K562 (cell line): ENCODE data around the gene SNRNP40. TPM values are rescaled to one million over a fixed set of nuclear protein-coding genes. Genes with fewer than 3 reads are reported as not detected.
"Not testable (repeated sequence)": the region's sequence is repeated elsewhere in the genome, so short reads cannot be mapped to it uniquely, and the experiment has no call there.

Source experiments
- ATAC-seq: fragments of 200-7000 bp; cut with Tn5 transposase; 3 replicates; pipeline ENCODE4 v1.9.1; 2020; ENCODE audit warnings: moderate library complexity
- BruUV-seq: library from RNA; stranded (reverse); fragments of 400-500 nt; replicated peaks from 2 replicates; lab custom pipeline; 2021; lab: Mats Ljungman, UMichigan
- CTCF ChIA-PET: fragments of 300-600 bp; formaldehyde crosslinking; extraction: SDS; loops from one replicate; lab custom pipeline; 2021; ENCODE audit warnings: low intra/inter-chr PET ratio; lab: Yijun Ruan, JAX
- POLR2A ChIA-PET: fragments of 300-600, 350-650 bp; sonication (Branson Sonifier 250); formaldehyde crosslinking; extraction: SDS; loops from one replicate; lab custom pipeline; 2021; ENCODE audit warnings: antibody characterized with exemption, inconsistent platforms; lab: Yijun Ruan, JAX
- DNase-seq, 4 experiments: peaks; one replicate each; pipeline versions ENCODE4 v3.0.0 to v3.0.0-alpha.2; 2011 to 2018; ENCODE audit warnings: low spot score in 3 of 4, mixed read lengths in 3 of 4; ENCODE audit errors: extremely low read depth in 1 of 4
- FAIRE-seq: peaks from 2 replicates; lab custom pipeline; 2011; peaks lifted over from hg19 to GRCh38; lab: Jason Lieb, UNC
- H2AFZ ChIP-seq: 2 replicates; pipeline ENCODE4 v1.6.0; 2011; ENCODE audit warnings: low read depth, low read length, control low read depth, inconsistent platforms
- H3K27ac ChIP-seq: fragments of 200-600 bp; 3 replicates; pipeline ENCODE4 v1.8.0; 2011; ENCODE audit warnings: low read depth, mild to moderate bottlenecking, control low read depth, inconsistent platforms, low read length, moderate library complexity, mixed read lengths; ENCODE audit errors: extremely low read depth
- H3K27me3 ChIP-seq, 2 experiments: fragments of 300-600 bp in 1 of 2; 2 replicates in 1 of 2; 3 replicates in 1 of 2; pipeline versions ENCODE4 v1.6.0 to v1.8.0; 2011; ENCODE audit warnings: inconsistent platforms in 2 of 2, low read length in 2 of 2, mild to moderate bottlenecking in 1 of 2, mixed read lengths in 1 of 2, moderate library complexity in 1 of 2; ENCODE audit not compliant: control insufficient read depth in 2 of 2, insufficient read depth in 2 of 2
- H3K36me3 ChIP-seq: fragments of 300-600 bp; 3 replicates; pipeline ENCODE4 v1.8.0; 2011; ENCODE audit warnings: mild to moderate bottlenecking, low read length, inconsistent platforms; ENCODE audit not compliant: control insufficient read depth, insufficient read depth
- H3K4me1 ChIP-seq, 2 experiments: fragments of 200-600 bp in 1 of 2; replicated peaks in 1 of 2; 2 replicates in 1 of 2; 3 replicates in 1 of 2; pipeline versions ENCODE4 v1.5.1 to v1.8.0; 2011; ENCODE audit warnings: inconsistent platforms in 2 of 2, low read length in 2 of 2, mild to moderate bottlenecking in 1 of 2, mixed read lengths in 1 of 2, moderate library complexity in 1 of 2; ENCODE audit not compliant: control insufficient read depth in 2 of 2, insufficient read depth in 2 of 2
- H3K4me2 ChIP-seq: 2 replicates; pipeline ENCODE4 v1.6.1; 2011; ENCODE audit warnings: low read length, control low read depth, inconsistent platforms, mixed read lengths; ENCODE audit not compliant: insufficient read depth
- H3K4me3 ChIP-seq: fragments of 200-600 bp; sonication (generic), shearing (Covaris generic); 2 replicates; pipeline ENCODE4 v1.5.1; 2016; ENCODE audit warnings: control low read depth, inconsistent platforms
- H3K79me2 ChIP-seq: fragments of 200-600 bp; 3 replicates; pipeline ENCODE4 v1.8.0; 2011; ENCODE audit warnings: low read length, inconsistent platforms; ENCODE audit not compliant: control insufficient read depth, insufficient read depth
- H3K9ac ChIP-seq, 2 experiments: 2 replicates each; pipeline versions ENCODE4 v1.6.0 to v1.6.1; 2011; ENCODE audit warnings: low read depth in 2 of 2, low read length in 2 of 2, control low read depth in 1 of 2, inconsistent platforms in 1 of 2, mild to moderate bottlenecking in 1 of 2, mixed read lengths in 1 of 2; ENCODE audit not compliant: insufficient read depth in 1 of 2
- H3K9me1 ChIP-seq: one replicate; pipeline ENCODE4 v1.6.0; 2011; ENCODE audit warnings: inconsistent platforms, mild to moderate bottlenecking, low read length, moderate library complexity; ENCODE audit not compliant: control insufficient read depth, insufficient read depth
- H3K9me3 ChIP-seq: replicated peaks from 2 replicates; pipeline ENCODE4 v1.5.1; 2011; ENCODE audit warnings: low read depth, low read length, inconsistent platforms; ENCODE audit not compliant: control insufficient read depth, insufficient read depth
- H4K20me1 ChIP-seq: replicated peaks from 2 replicates; pipeline ENCODE4 v1.6.1; 2011; ENCODE audit warnings: low read length, inconsistent platforms, mixed read lengths; ENCODE audit not compliant: control insufficient read depth, insufficient read depth
- POLR2AphosphoS5 ChIP-seq: IDR thresholded peaks from 2 replicates; pipeline ENCODE4 v1.6.1; 2011; ENCODE audit warnings: mild to moderate bottlenecking, low read depth, low read length, moderate library complexity; ENCODE audit not compliant: control insufficient read depth, insufficient read depth
- SNIP1 ChIP-seq: fragments of 450-650 bp; IDR thresholded peaks from 2 replicates; pipeline ENCODE4 v1.7.1; 2017; ENCODE audit warnings: low read depth, mild to moderate bottlenecking
- ZNF239 ChIP-seq: fragments of 250-450 bp; sonication (Bioruptor Pico); IDR thresholded peaks from 2 replicates; pipeline ENCODE4 v1.4.0; 2020; ENCODE audit warnings: mild to moderate bottlenecking
- WGBS: fragments of 100-300 bp; shearing (Covaris generic); methylation state at CpG from one replicate; pipeline ENCODE4 v1.1.6; 2016; ENCODE audit warnings: low coverage, mixed read lengths; ENCODE audit not compliant: insufficient coverage; ENCODE audit errors: missing lambda C conversion rate; 5-methylcytosine and 5-hydroxymethylcytosine counted together
- in situ Hi-C: fragments of 300-500 bp; cut with MboI; formaldehyde crosslinking; loops from 4 replicates; pipeline ENCODE4 v1.15.0; 2018; ENCODE audit warnings: inconsistent platforms, mixed read lengths
- intact Hi-C: fragments of 100-400 bp; cut with micrococcal nuclease; formaldehyde crosslinking; loops from 2 replicates; pipeline ENCODE4 v1.14.2; 2022
- polyA plus RNA-seq, 8 experiments: library from polyadenylated mRNA; depleted of rRNA in 4 of 8; stranded (reverse) in 5 of 8; unstranded in 3 of 8; fragments of >200 nt; fragmentation: Nextera tagmentation in 2 of 8; fragmentation: Illumina TruSeq in 1 of 8; extraction: Ambion mirVana in 2 of 8; extraction: Trizol in 1 of 8; gene quantifications; 2 replicates each; pipeline versions ENCODE4 v1.2.1 to v1.2.3, GENCODE V29; 2011 to 2014; ENCODE audit warnings: inconsistent platforms in 1 of 8, missing spikeins in 1 of 8
- total RNA-seq, 7 experiments: library from RNA; depleted of rRNA in 6 of 7; stranded (reverse); fragments of >200 nt in 6 of 7; fragmentation: Illumina TruSeq in 2 of 7; extraction: Trizol in 2 of 7; gene quantifications; 2 replicates each; pipeline versions ENCODE4 v1.2.1 to v1.2.3, GENCODE V29; 2011 to 2021; ENCODE audit warnings: low replicate concordance in 1 of 7
- TF ChIP-seq, protein P1 (sequence below): sonication (generic); formaldehyde crosslinking; IDR thresholded peaks from 2 replicates; pipeline ENCODE4 v1.8.0; 2022; ENCODE audit warnings: missing genetic modification reagents, mild to moderate bottlenecking, borderline replicate concordance
- TF ChIP-seq, protein P2 (sequence below): fragments of 250-450 bp; sonication (Bioruptor Pico); IDR thresholded peaks from 2 replicates; pipeline ENCODE4 v1.5.0; 2021

SNRNP40 gene
- total and polyA plus RNA-seq, 9 of the 15 experiments (the other 6 are each of a cell fraction or from before 2014, with no cell fraction given) = 48.7 to 278 (median 163) TPM

DNA sequence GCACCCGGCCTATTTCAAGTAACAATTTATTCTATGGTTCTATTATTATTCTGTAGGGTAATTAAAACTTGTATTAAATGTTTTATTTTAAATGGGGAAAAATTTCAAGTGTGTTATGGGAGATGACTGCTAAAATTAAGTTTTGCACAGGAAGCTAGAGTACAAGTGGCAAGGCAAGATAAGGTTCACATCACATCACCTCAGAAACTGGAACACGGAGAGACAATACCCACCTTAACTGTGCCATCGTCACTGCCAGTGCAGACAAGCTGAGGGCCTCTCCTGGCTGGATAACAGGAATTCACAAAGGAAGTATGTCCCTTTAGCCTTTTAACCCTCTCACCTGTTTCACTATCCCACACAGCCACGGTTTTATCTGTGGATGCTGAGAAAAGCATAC is 7.6 kb downstream of the SNRNP40 start (continued):
- TF ChIP-seq, protein P1, sequence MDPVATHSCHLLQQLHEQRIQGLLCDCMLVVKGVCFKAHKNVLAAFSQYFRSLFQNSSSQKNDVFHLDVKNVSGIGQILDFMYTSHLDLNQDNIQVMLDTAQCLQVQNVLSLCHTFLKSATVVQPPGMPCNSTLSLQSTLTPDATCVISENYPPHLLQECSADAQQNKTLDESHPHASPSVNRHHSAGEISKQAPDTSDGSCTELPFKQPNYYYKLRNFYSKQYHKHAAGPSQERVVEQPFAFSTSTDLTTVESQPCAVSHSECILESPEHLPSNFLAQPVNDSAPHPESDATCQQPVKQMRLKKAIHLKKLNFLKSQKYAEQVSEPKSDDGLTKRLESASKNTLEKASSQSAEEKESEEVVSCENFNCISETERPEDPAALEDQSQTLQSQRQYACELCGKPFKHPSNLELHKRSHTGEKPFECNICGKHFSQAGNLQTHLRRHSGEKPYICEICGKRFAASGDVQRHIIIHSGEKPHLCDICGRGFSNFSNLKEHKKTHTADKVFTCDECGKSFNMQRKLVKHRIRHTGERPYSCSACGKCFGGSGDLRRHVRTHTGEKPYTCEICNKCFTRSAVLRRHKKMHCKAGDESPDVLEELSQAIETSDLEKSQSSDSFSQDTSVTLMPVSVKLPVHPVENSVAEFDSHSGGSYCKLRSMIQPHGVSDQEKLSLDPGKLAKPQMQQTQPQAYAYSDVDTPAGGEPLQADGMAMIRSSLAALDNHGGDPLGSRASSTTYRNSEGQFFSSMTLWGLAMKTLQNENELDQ = no peak
- TF ChIP-seq ZNF239 (CRISPR knock-in tag) (no peak), POLR2AphosphoS5 (no peak), SNIP1 (no peak)
- TF ChIP-seq, protein P2, sequence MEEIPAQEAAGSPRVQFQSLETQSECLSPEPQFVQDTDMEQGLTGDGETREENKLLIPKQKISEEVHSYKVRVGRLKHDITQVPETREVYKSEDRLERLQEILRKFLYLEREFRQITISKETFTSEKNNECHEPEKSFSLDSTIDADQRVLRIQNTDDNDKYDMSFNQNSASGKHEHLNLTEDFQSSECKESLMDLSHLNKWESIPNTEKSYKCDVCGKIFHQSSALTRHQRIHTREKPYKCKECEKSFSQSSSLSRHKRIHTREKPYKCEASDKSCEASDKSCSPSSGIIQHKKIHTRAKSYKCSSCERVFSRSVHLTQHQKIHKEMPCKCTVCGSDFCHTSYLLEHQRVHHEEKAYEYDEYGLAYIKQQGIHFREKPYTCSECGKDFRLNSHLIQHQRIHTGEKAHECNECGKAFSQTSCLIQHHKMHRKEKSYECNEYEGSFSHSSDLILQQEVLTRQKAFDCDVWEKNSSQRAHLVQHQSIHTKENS (CRISPR knock-in tag) = no peak

DNA sequence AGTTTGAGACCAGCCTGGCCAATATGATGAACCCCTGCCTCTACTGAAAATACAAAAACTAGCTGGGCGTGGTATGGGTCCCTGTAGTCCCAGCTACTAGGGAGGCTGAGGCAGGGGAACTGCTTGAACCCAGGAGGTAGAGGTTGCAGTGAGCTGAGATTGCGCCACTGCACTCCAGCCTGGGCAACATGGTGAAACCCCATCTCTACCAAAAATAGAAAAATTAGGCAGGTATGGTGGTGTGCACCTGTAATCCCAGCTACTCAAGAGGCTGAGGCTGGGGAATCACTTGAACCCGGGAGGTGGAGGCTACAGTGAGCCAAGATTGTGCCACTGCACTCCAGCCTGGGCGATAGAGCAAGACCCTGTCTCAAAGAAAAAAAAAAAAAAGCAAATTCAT is 8.8 kb downstream of the SNRNP40 start:
- Histone ChIP-seq H3K36me3 (peaks cover 92% of the 10 kb centered on the region), H3K79me2 (peaks cover 11% of the 10 kb centered on the region; the same call in 2 of the 3 replicates)
- H3K27me3 ChIP-seq, H3K4me1 ChIP-seq, H3K9ac ChIP-seq, intact Hi-C loops, FAIRE-seq, H2AFZ ChIP-seq, DNase-seq, BruUV-seq, in situ Hi-C loops, CTCF ChIA-PET, H3K9me1 ChIP-seq, H3K4me2 ChIP-seq, H4K20me1 ChIP-seq, ATAC-seq, H3K4me3 ChIP-seq, H3K27ac ChIP-seq, H3K9me3 ChIP-seq: not testable (repeated sequence)
- WGBS = 98% methylated on average over 4 of the region's 4 CpGs
- POLR2A ChIA-PET = interaction anchor here (0.7 to 1.7 kb wide), 5 partner anchors 9 to 164 kb away, joined by 3 to 12 read pairs (median 3); partner anchors contain the start of genes SNRNP40 and ZCCHC17
